Measurements from ENCODE around the gene SPOCD1. TPM values are rescaled to one million over a fixed set of nuclear protein-coding genes. Genes with fewer than 3 reads are reported as not detected.

SPOCD1 gene
- total RNA-seq, 1 donor from 2014 or later = 28.0 TPM

GRCh38 chr1:31796707-31797106 is 19.1 kb downstream of the SPOCD1 start:
- Histone ChIP-seq H3K27ac (ENCODE audit: low read depth, low read length) (peak overlapping the region; percentile 49), H3K27me3 (ENCODE audit: insufficient read depth, low read length) (no peaks in the 10 kb centered on the region), H3K79me2 (ENCODE audit: insufficient read depth, low read length) (peaks cover 55% of the 10 kb centered on the region), H2AFZ (ENCODE audit: low read depth, low read length) (no peak overlapping the region), H3K4me3 (ENCODE audit: insufficient read depth, low read depth, low read length) (peak overlapping the region; percentile 97), H3K36me3 (ENCODE audit: insufficient read depth, low read length) (peaks cover 10% of the 10 kb centered on the region), H3K4me2 (ENCODE audit: low read length) (peak overlapping the region; percentile 99), H3K4me1 (ENCODE audit: insufficient read depth, low read length) (peaks cover 47% of the 10 kb centered on the region), H3K9ac (ENCODE audit: low read length) (peak overlapping the region; percentile 94), H4K20me1 (ENCODE audit: insufficient read depth, low read length) (peaks cover 56% of the 10 kb centered on the region), H3K9me3 (ENCODE audit: insufficient read depth, low read depth, low read length) (no peaks in the 10 kb centered on the region)
- no peak for TF ChIP-seq EZH2 (IDR thresholded peaks at IDR 0.05; ENCODE audit: insufficient read depth, low read length)
- TF ChIP-seq CTCF (IDR thresholded peaks at IDR 0.05; ENCODE audit: insufficient read depth, low read depth, low read length) = no peak
- peaks cover 20% of the 10 kb centered on the region for H3K4me1 Mint-ChIP-seq (ENCODE audit: low read depth, unreplicated experiment)
- DNase-seq (ENCODE audit: low read depth) = peak; percentile 14
- FAIRE-seq = no peak
- no peak overlapping the region for H3K27ac Mint-ChIP-seq (ENCODE audit: unreplicated experiment)
- no peaks in the 10 kb centered on the region for H3K9me3 Mint-ChIP-seq (ENCODE audit: unreplicated experiment)
- no peaks in the 10 kb centered on the region for H3K36me3 Mint-ChIP-seq (ENCODE audit: low read depth, unreplicated experiment)
- peak overlapping the region; percentile 85 for H3K4me3 Mint-ChIP-seq (ENCODE audit: unreplicated experiment)
- peaks cover 3% of the 10 kb centered on the region for H3K27me3 Mint-ChIP-seq (ENCODE audit: low read depth, unreplicated experiment)

GRCh38 chr1:31795801-31796621 is 19.8 kb downstream of the SPOCD1 start:
- Mint-ChIP-seq H3K27ac (ENCODE audit: unreplicated experiment) (no peak overlapping the region), H3K4me3 (ENCODE audit: unreplicated experiment) (no peak overlapping the region), H3K9me3 (ENCODE audit: unreplicated experiment) (no peaks in the 10 kb centered on the region), H3K4me1 (ENCODE audit: low read depth, unreplicated experiment) (peaks cover 20% of the 10 kb centered on the region), H3K27me3 (ENCODE audit: low read depth, unreplicated experiment) (peaks cover 10% of the 10 kb centered on the region), H3K36me3 (ENCODE audit: low read depth, unreplicated experiment) (no peaks in the 10 kb centered on the region)
- Histone ChIP-seq H3K27ac (ENCODE audit: low read depth, low read length) (peak overlapping the region; percentile 49), H3K36me3 (ENCODE audit: insufficient read depth, low read length) (peaks cover 13% of the 10 kb centered on the region), H3K27me3 (ENCODE audit: insufficient read depth, low read length) (no peaks in the 10 kb centered on the region), H3K9ac (ENCODE audit: low read length) (peak overlapping the region; percentile 94), H3K4me3 (ENCODE audit: insufficient read depth, low read depth, low read length) (peak overlapping the region; percentile 97), H3K9me3 (ENCODE audit: insufficient read depth, low read depth, low read length) (no peaks in the 10 kb centered on the region), H3K79me2 (ENCODE audit: insufficient read depth, low read length) (peaks cover 55% of the 10 kb centered on the region), H3K4me2 (ENCODE audit: low read length) (peak overlapping the region; percentile 99), H4K20me1 (ENCODE audit: insufficient read depth, low read length) (peaks cover 63% of the 10 kb centered on the region), H3K4me1 (ENCODE audit: insufficient read depth, low read length) (peaks cover 54% of the 10 kb centered on the region), H2AFZ (ENCODE audit: low read depth, low read length) (no peak overlapping the region)
- FAIRE-seq (peak; percentile 96), DNase-seq (ENCODE audit: low read depth) (peak; percentile 77)
- no peak for TF ChIP-seq EZH2 (IDR thresholded peaks at IDR 0.05; ENCODE audit: insufficient read depth, low read length)
- no peak for TF ChIP-seq CTCF (IDR thresholded peaks at IDR 0.05; ENCODE audit: insufficient read depth, low read depth, low read length)
